KBM-7 (cell line): ENCODE data around the gene KATNAL1.
"Not testable (repeated sequence)": the region's sequence is repeated elsewhere in the genome, so short reads cannot be mapped to it uniquely, and the experiment has no call there.

ENCODE experiments used
- DNase-seq: peaks from one replicate; pipeline ENCODE4 v3.0.0-alpha.2; 2015
- in situ Hi-C: fragments of 300-500 bp; cut with MboI; formaldehyde crosslinking; loops from 2 replicates; pipeline ENCODE4 v1.14.3; 2020; ENCODE audit warnings: low sequenced_read_pairs, low pct_unique_long_range_greater_than_20kb, mixed read lengths

The KATNAL1 gene

DNA sequence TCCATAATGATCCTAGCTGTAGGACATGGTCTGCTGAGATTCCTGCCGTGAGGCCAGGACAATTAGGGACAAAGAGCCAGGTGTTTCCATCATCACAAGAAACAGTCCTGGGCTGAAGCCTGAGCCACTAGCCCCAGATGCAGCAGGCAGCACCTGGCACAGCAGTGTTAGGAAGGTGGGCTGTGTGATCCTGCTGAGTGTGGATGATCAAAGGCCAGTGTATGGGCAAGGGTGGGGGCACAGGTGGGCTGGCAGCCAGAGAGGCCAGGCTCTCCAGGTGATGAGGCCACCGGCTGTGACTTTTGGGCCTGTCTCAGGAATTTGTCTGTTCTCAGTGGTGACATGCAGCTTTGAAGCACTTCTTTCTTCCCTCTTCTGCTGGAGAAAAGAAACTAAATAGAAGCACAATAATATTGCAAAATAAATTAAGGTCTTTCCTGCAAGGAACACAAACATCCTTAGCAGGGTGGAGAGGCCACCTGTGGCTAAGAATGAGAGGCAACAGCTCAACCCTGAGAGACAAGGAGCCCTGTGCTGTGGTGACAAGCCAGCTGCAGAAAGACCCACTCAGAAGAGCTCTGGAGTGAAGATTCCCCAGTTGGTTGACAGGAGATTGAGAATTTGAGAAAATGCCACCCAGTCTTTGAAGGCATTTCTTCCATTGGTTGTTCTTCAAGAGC, 127.6 kb downstream of the KATNAL1 start:
- in situ Hi-C loops, result no loop called here
- DNase-seq, result no peak

DNA sequence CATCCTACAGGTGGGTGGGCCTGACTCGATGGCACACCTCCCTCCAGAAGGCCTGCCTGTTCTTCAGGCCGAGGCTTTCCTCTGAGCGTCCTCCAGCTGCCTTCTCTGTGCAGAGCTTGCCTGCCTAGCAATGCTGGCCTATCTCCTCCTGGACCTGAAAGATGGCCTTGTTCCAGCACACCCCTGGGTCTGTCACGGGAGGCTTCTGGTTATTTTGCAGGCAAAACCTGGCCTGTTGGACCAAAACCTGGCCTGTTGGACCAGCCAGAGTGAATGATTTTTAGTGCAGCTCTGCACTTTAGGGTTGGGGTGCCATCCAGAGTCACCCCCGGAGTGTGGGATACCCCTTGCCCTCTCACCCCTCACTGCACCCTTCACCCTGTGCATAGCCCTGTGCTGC, 128.4 kb downstream of the KATNAL1 start:
- DNase-seq, result no peak
- in situ Hi-C loops, result no loop called here

DNA sequence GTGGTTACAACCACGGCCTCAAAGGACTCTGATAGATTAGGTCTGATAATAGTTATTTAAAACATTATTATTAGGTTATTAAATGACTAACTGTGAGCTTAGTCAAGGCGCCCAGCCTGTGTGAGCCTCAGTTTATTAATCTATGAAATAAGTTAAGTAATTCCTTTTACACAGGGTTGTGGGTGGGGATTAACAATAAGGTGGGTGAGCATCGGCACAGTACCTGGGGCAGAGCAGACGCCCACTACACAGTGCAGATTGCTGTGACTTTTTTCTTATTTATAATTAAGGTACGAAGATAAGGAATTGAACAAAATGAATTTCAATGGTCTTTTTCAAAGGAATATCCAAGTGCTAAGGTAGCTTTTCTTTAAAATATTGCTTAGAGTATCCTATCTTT, 132.2 kb downstream of the KATNAL1 start:
- no peak for DNase-seq
- in situ Hi-C loops, result no loop called here

DNA sequence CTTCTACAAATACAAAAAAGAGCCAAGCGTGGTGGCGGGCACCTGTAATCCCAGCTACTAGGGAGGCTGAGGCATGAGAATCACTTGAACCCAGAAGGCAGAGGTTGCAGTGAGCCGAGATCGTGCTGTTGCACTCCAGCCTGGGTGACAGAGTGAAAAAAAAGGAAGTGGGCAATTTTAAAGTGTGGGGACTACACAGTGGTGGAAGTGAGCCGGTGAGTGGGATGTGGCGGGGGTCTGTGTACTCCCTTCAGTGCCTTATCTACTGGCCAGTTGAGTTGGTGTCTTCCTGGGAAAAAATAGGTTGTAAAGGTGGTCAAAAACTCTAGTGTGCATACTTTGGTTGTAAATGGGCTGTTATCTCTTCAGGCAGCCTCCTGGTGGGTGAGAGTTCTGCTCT, 133.1 kb downstream of the KATNAL1 start:
- in situ Hi-C loops, result not testable (repeated sequence)
- DNase-seq, result peak; percentile 76

DNA sequence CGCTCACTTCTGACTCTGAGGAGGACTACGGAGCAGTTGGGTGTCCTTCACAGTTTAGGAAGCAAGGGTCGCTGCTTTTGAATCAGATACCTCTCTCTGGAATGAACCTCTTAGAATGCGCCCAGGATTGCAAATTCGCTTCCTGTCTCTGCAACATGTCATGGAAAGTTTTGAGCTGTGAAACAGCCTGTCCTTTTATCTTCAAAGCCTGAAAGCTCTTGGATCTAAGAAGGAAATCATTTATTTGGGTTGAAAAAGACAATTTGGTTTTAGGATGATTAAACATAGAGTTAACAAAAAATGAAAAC, 134.1 kb downstream of the KATNAL1 start:
- in situ Hi-C loops, result no loop called here
- DNase-seq, result no peak

DNA sequence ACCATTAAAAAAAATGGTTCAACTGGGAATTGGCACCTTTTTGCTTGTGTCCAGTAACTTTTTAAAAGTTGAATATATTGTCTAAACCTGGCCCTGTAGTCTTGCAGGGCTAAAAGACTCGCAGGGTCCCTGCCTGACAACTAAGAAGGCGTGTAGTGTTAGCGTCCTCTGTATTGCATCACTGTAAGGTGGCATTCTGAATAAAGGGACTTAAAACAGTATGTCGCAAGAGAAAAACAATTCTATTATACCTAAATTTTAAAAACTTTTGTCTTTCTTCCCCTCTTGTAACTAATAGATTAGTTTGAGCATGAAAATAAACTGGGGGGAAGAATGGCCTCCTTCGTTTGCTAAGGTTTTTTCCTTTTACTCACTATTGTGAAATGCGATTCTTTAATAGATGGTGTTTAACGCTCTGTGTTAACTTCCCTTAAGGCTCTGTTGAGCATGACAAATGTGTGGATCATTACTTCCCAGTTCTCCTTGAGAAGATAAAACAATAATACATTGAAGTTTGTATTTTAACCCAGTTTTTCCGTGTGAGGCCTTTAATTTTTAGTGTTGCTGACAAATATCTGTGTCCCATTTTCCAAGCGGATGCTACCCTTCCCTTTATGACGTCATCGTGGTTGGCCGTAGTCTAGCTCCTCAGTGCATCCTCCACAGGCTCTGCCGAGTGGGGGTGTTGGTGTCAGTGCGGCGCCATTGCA, 134.6 kb downstream of the KATNAL1 start:
- in situ Hi-C loops, result no loop called here
- DNase-seq, result peak; percentile 60

DNA sequence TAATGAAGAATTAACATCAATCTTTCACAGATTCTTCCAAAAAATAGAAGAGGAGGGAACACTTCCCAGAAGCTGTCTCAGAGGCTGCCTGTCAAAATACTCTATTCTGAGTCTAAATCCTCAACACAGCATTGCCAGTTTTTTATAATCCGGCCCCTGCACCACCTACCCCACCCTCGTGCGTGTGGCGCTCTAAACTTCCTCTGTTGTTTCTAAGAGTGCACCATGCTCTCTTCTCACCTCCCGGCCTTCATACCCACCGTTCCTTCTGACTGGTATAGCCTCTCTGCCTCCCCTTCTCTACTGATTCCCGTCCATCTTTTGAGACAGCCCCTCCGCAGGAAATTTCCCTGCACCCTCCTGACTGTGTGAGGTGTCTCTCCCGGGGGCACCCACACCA, 136.8 kb downstream of the KATNAL1 start:
- in situ Hi-C loops, result no loop called here

DNA sequence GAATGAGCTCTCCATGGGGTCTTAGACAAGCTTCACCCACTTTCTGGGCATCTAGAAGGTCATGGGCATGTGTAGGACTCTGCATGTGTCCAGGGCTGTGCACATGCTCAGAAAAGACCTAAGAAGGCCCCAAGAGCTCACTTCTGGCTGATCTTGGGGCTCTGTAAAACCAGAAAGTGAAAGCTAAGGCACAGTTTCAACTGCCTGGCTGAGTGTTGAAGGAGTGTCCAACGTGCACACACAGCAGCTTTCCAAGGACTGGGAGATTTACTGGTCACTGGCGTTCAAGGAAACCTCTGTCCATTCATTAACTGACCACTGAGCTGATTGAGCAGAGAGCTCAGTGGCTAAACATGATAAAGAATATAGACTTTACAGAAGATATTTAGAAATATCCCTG, 137.9 kb downstream of the KATNAL1 start:
- no peak for DNase-seq
- in situ Hi-C loops, result no loop called here

More for the DNA sequence above, 136.8 kb downstream of the KATNAL1 start:
- no peak for DNase-seq

DNA sequence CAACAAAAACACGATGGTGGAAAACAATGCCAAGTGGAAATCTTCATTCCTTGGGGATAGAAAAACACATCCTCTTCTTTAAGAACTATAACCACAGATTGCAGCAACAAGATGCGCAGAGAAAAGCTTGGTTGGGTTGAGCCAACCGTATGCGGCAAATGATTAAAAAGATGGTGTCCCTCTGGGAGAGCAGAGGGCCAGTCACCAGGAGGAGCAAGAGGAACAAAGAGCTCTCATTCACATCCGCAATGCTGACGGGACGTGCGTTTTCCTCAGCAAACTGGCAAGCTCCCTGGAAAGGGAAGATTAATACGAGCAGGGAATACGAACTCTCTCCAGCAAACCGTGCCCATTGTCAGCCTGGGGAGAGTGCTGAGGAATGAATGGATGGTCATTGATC, 141.6 kb downstream of the KATNAL1 start:
- in situ Hi-C loops, result no loop called here
- DNase-seq, result no peak

DNA sequence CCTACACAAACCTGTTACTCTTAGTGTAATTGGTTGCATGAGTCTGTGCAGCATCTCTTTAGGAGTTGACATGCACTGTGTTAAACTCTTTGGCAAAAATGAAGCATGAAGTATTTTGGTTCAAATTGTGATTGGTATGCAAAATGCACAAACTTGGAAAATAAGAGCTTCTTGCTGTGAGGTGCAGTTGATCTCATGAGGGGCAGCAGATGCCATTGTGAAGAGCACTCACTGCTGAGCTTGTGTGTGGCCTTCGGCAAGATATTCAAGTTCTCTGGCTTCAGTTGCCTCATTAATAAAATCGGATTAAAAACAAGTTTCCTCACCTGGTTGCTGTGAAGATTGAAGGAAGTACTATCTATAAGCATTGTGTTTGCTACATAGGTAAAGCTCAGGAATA, 142.3 kb downstream of the KATNAL1 start:
- in situ Hi-C loops, result no loop called here
- DNase-seq, result no peak

DNA sequence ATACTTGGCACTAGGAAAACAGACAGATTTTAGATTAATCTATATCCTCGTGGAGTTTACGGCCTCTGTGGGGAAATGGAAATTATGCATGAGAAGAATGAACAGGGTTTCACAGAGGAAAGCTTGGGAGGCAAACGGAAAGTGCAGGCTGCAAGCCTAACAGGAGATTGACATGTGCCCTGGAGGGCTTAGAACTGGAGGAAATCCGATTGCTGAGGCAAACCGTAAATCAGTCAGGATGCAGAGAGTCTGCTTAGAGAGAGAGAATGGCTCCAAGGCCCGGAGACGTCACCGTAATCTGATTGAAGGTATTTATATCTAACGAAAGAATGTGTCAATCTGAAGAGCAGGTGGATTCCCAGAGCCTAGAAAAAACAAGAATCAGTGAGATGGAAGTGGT, 143.2 kb downstream of the KATNAL1 start:
- in situ Hi-C loops, result no loop called here
- DNase-seq, result no peak

DNA sequence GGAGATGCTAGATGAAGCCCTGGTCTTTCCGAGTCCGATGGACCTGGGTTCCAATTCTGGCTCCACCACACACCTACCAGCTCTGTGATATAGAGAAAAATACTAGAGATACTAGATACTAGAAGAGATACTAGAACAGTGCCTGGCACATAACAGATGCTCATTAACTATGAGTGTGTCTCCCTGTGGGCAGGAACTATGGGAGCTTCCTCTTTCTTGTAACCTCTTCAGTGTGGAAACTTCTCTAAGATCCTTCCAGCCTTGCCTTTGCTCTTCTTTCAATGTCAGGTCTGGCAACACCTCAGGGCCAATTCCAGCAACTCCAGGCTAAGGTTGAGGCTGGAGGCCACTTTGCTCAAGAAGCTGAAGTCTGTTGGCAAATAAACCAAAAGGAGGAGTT, 143.9 kb downstream of the KATNAL1 start:
- in situ Hi-C loops, result no loop called here
- peak; percentile 19 for DNase-seq

DNA sequence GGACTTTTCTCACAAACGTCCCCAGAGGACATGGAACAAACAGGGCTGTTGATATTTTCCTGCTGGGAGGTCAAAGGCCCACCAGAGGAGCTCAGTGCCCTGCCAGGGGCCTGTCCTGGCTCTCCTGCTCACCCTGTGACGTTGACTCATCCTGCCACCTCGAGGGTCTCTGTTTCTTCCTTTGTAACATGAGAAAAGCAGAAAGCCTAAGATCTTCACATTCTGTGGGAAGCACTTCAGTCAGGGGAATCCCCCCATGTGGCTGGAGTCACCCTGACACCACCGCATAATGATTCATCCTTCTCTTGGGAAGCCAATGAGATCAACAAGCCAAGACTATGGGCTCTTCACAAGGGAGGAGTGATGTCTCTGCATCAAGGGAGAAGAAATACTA, 147.9 kb downstream of the KATNAL1 start:
- no peak for DNase-seq
- in situ Hi-C loops, result no loop called here

DNA sequence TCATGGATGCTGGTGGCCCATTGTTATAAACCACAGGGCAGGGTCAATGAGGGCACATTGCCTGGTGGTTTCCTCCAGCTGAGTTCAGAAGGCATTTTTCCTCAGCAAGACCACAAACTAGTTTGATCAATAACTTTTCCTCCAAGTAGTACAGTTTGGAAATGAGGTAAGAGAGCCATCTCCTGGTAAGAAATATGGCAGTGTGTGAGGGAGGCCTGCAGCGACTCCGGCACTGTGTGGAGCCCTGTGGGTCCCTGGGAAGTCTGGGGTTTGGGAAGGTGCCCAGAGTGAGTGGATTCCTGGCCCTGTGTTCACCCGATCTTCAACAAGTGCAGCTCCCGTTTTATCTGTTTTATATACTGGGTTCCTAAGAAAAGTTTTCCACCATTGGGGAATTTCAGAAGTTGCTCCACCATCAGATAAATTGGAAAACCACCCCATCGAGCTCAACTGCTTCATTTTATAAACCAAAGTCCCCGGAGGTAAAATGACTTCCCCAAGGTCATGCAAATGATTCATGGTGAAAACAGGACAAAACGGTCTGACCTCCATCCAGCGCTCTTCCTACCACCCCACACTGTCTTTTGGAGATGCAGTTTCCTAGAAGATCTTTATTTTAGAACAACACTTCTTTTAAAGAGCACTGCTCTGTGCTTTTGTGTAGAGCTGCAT, 148.4 kb downstream of the KATNAL1 start:
- in situ Hi-C loops, result no loop called here
- no peak for DNase-seq

DNA sequence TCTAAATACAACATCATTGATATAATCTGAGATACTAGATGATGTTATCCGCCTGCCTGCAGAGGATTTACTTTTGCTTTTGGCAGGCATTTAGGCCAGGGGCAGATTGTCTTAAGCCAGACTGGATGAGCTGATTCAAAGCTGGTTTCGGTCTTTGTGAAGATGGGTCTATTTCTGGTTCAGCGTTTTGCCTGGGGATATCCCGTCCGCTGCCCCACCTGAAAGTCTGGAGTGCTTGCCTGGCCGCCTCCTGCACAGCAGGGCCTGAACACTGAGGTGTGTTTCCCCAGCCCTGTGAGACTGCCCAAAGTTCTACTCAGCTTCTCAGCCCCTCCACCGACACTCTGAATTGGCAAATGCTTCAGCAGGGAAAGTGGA, 149.7 kb downstream of the KATNAL1 start:
- in situ Hi-C loops, result no loop called here

DNA sequence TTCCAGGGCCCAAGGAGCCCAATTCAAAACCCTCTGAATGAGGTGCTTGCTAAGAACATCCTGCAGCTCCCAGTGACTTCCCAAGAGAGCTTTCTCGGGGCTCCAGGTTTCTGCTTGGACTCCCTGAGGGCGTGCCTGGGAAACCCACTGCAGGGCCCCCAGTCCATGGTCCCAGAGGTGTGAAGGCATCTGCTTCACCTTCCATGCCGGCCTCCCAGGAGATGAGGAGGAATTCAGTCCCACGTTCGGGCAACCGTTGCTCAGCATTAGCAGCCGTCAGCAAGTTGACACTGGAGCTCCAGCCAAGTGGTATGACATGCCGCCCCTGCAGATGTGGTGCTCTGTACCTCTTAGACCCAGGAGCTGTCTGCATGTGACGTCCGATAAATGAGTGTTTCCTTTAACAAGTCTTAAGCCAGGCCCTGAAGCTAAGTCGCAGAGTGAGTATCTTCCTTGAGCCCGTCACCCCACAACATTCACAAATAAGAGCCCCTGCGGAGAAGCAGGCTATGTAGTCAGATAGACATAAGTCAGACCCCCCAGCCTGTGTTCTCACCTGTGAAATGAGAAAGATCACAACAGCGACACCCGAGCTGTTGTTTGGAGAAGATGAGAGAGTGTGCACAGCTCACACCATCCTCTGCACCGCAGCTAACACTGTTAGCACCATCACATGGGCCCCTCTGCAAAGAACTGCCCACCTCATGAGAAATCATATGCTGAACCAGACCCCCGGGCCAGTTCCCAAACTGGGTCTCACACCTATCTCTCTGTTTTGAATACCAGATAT, 150.3 kb downstream of the KATNAL1 start:
- in situ Hi-C loops, result no loop called here
- DNase-seq, result no peak

More for the DNA sequence above, 149.7 kb downstream of the KATNAL1 start:
- no peak for DNase-seq

DNA sequence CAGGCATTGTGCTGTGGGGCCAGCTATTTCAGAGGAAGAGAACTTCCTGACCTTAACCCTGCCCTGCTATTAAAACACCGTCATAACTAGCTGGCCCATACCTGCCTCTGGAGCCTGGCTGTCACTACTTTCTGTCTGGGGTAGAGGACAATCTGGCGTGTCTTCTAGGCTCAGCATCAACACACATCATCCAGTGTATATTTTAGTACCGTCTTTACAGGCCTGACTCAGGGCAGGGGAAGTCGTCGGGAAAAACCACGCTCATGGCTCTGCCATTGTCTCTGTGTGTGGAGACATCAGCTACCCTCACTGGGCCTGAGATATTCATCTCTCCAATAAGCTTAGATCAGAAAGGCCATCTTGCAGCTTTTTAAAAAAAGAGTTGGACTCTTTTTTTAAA, 151.1 kb downstream of the KATNAL1 start:
- in situ Hi-C loops, result no loop called here
- no peak for DNase-seq

DNA sequence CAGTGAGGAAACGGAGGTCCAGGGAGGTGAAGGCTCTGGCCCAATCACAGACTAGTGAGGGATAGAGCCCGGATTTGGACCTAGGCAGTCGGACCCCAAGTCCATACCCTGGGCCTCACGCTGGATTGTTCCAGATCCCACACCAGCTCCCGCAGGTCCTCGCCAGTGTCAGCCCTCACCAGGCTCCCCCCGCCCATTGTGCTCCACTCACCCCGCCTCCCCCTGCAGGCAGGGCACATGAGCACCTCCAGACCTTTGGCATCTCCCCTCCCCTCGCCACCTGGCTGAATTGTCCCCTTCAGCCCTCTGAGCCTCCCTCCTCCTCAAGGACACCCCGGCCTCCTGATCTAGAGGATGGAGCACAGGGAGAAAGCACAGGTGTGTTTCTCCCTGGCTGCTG, 152.4 kb downstream of the KATNAL1 start:
- in situ Hi-C loops, result no loop called here
- DNase-seq, result no peak

DNA sequence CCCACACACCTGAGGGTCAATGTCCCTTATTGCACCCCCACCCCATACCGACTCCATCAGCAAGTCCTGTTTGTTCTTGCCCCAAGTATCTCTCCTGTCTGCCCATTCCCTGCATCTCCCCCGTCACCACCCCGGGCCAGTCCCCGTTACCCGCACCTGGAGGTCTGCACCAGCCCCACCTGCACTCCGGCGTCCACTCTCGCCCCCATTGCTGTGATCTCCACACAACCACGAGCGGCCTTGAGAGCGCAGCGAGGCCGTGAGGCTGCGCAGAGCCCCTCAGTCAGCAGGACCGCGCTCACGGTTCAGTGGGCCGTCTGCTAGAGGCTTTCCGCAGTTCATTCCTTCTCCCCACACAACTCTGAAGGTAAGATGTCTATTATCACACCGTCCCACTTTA, 152.8 kb downstream of the KATNAL1 start:
- DNase-seq, result no peak
- in situ Hi-C loops, result no loop called here
